Measurements from ENCODE around the gene CLEC2L.

The CLEC2L gene

DNA sequence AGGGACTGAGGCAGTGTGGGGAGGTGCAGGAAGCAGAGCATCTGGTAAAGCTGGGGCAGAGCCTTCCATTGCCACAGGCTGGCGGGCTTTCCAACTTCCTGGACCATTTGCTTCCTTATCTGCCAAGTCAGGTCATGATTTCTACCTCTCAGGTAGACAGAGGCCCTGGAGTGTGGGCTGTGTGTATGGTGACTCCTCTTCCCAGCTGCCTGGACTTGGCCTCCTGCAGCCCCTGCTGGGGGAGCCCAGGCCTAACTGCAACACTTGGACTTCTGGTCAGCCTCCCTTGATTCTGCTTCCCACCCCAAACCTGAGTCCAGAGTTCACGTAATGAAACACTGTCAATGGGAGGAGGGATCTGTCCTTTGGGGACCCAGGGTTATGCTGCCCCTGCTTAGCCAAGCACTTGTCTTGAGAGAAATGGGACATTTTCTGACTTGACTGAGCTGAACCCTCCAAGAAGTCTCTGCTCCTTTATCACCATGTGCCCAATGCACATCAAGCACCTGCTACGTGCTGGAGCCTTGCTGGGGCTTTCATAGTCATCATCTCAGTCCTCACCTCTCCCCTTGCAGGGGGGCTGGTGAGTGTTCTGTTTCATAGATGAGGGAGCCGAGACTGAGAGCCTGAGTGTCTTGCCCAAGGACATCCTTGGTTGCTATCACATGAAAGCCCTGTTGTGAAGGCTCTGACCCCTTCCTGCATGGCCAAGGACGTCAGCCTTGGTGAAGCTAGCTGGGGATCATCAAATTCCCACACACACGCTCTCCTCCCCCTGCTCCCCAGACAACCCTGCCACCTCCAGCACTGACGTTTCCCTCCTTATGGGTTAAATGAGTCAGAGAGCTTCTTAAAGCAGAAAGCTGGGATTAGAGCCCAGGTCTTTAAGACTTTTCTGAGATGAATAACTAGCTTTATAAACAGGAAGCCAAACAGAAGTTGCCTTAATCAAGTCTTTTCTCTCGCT is 3.4 kb downstream of the CLEC2L start:
- DNase-seq (ENCODE audit: low spot score in 2 of 2): no peak
- Histone ChIP-seq H3K27me3 (ENCODE audit: low read depth) (peaks cover 6% of the 10 kb centered on the region; the same call in 1 of the 2 replicates), H3K4me3 (no peak overlapping the region), H3K36me3 (replicated peaks) (no peaks in the 10 kb centered on the region), H3K4me1 (no peaks in the 10 kb centered on the region; the same call in 1 of the 2 replicates), H3K9me3 (no peaks in the 10 kb centered on the region)
- in situ Hi-C loops (cut with MboI; ENCODE audit: low sequenced_read_pairs): no loop called here

GRCh38 chr7:139531094-139531493 is 7.6 kb downstream of the CLEC2L start:
- in situ Hi-C loops (cut with MboI; ENCODE audit: low sequenced_read_pairs): no loop called here
- no peaks in the 10 kb centered on the region for H3K9me3 ChIP-seq
- no peak for DNase-seq (ENCODE audit: low spot score in 2 of 2)
- no peaks in the 10 kb centered on the region for H3K36me3 ChIP-seq (replicated peaks)
- H3K4me3 ChIP-seq: no peak overlapping the region
- peaks cover 8% of the 10 kb centered on the region for H3K27me3 ChIP-seq (ENCODE audit: low read depth)
- H3K4me1 ChIP-seq: no peaks in the 10 kb centered on the region

- Histone ChIP-seq H3K9me3 (no peaks in the 10 kb centered on the region), H3K36me3 (replicated peaks) (no peaks in the 10 kb centered on the region), H3K27me3 (ENCODE audit: low read depth) (peaks cover 8% of the 10 kb centered on the region), H3K4me3 (no peak overlapping the region), H3K4me1 (peaks cover 8% of the 10 kb centered on the region)
- no peak for DNase-seq (ENCODE audit: low spot score in 2 of 2)
- in situ Hi-C loops (cut with MboI; ENCODE audit: low sequenced_read_pairs): no loop called here
These were observed 9.2 kb downstream of the CLEC2L start for GRCh38 chr7:139532636-139533155.

DNA sequence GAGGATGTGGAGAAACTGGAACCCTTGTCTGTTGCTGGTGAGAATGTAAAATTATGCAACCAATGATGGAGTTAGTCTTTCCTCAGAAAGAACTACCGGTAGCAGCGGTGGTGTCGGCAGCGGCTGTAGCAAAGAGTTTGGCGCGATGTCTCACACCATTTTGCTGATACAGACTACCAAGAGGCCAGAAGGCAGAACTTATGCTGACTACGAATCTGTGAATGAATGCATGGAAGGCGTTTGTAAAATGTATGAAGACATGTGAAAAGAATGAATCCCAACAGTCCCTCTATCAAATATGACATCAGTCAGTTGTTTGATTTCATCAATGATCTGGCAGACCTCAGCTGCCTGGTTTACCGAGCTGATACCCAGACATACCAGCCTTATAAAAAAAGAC is 10.6 kb downstream of the CLEC2L start:
- H3K9me3 ChIP-seq: no peaks in the 10 kb centered on the region
- no peak for DNase-seq (ENCODE audit: low spot score in 2 of 2)
- no peak overlapping the region for H3K4me3 ChIP-seq
- H3K36me3 ChIP-seq (replicated peaks): no peaks in the 10 kb centered on the region
- peaks cover 9% of the 10 kb centered on the region for H3K4me1 ChIP-seq
- H3K27me3 ChIP-seq (ENCODE audit: low read depth): peaks cover 8% of the 10 kb centered on the region
- in situ Hi-C loops (cut with MboI; ENCODE audit: low sequenced_read_pairs): no loop called here

- peaks cover 8% of the 10 kb centered on the region for H3K27me3 ChIP-seq (ENCODE audit: low read depth)
- in situ Hi-C loops (cut with MboI; ENCODE audit: low sequenced_read_pairs): no loop called here
These were observed 11.6 kb downstream of the CLEC2L start for GRCh38 chr7:139534966-139535651.

GRCh38 chr7:139536152-139536551 is 12.7 kb downstream of the CLEC2L start:
- Histone ChIP-seq H3K27me3 (ENCODE audit: low read depth) (peaks cover 8% of the 10 kb centered on the region), H3K4me1 (peaks cover 9% of the 10 kb centered on the region), H3K9me3 (no peaks in the 10 kb centered on the region), H3K36me3 (replicated peaks) (no peaks in the 10 kb centered on the region), H3K4me3 (no peak overlapping the region)
- in situ Hi-C loops (cut with MboI; ENCODE audit: low sequenced_read_pairs): no loop called here
- DNase-seq (ENCODE audit: low spot score in 2 of 2): no peak

More at GRCh38 chr7:139534966-139535651, 11.6 kb downstream of the CLEC2L start:
- no peak for DNase-seq (ENCODE audit: low spot score in 2 of 2)
- Histone ChIP-seq H3K36me3 (replicated peaks) (no peaks in the 10 kb centered on the region), H3K4me3 (no peak overlapping the region), H3K4me1 (peaks cover 9% of the 10 kb centered on the region), H3K9me3 (no peaks in the 10 kb centered on the region)

- H3K9me3 ChIP-seq: no peaks in the 10 kb centered on the region
- peaks cover 9% of the 10 kb centered on the region for H3K4me1 ChIP-seq
- no peak overlapping the region for H3K4me3 ChIP-seq
- in situ Hi-C loops (cut with MboI; ENCODE audit: low sequenced_read_pairs): no loop called here
- H3K27me3 ChIP-seq (ENCODE audit: low read depth): no peaks in the 10 kb centered on the region
- DNase-seq (ENCODE audit: low spot score in 2 of 2): no peak
- no peaks in the 10 kb centered on the region for H3K36me3 ChIP-seq (replicated peaks)
These were observed 15.6 kb downstream of the CLEC2L start for GRCh38 chr7:139538881-139539635.

- H3K27me3 ChIP-seq (ENCODE audit: low read depth): no peaks in the 10 kb centered on the region
- no peak for DNase-seq (ENCODE audit: low spot score in 2 of 2)
- no peaks in the 10 kb centered on the region for H3K9me3 ChIP-seq
- H3K4me3 ChIP-seq: no peak overlapping the region
- in situ Hi-C loops (cut with MboI; ENCODE audit: low sequenced_read_pairs): no loop called here
- H3K36me3 ChIP-seq (replicated peaks): no peaks in the 10 kb centered on the region
- peaks cover 9% of the 10 kb centered on the region for H3K4me1 ChIP-seq
These were observed 16.7 kb downstream of the CLEC2L start for GRCh38 chr7:139540203-139540602.

DNA sequence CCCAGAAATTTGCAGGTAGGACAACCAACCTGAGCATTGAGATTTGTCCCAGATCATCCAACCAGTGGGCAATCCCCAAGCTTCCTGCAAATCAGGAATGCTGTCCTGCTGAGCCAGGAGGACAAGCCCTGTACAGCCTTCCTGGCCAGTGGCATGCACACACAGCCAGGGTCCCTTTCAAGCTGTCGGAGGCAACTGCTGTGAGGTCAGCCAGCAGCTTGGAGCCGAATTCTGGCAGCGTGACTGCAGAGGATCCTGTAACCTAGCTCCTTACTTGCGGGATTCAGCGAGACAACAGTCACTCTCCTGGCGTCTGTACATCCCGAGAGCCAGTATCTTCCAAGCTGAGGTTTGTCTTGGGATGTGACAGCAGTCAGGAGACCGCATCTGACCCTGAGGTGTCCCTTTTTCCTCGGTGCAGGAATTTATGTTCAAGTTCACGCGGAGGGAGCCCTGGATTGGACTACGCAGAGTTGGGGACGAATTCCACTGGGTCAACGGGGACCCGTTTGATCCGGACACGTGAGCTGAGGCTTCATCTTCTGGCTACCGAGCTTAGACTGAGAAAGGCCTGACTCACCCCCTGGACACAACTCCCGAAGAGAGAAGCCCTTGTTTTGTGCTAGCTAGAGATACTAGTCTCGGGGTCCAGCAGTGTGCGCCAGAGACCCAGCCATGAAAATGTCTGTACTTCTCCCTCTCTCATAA is 18.3 kb downstream of the CLEC2L start:
- no peaks in the 10 kb centered on the region for H3K36me3 ChIP-seq (replicated peaks)
- DNase-seq (ENCODE audit: low spot score in 2 of 2): no peak
- no peaks in the 10 kb centered on the region for H3K9me3 ChIP-seq
- H3K4me3 ChIP-seq: no peak overlapping the region
- peaks cover 9% of the 10 kb centered on the region for H3K4me1 ChIP-seq
- H3K27me3 ChIP-seq (ENCODE audit: low read depth): no peaks in the 10 kb centered on the region
- in situ Hi-C loops (cut with MboI; ENCODE audit: low sequenced_read_pairs): no loop called here

DNA sequence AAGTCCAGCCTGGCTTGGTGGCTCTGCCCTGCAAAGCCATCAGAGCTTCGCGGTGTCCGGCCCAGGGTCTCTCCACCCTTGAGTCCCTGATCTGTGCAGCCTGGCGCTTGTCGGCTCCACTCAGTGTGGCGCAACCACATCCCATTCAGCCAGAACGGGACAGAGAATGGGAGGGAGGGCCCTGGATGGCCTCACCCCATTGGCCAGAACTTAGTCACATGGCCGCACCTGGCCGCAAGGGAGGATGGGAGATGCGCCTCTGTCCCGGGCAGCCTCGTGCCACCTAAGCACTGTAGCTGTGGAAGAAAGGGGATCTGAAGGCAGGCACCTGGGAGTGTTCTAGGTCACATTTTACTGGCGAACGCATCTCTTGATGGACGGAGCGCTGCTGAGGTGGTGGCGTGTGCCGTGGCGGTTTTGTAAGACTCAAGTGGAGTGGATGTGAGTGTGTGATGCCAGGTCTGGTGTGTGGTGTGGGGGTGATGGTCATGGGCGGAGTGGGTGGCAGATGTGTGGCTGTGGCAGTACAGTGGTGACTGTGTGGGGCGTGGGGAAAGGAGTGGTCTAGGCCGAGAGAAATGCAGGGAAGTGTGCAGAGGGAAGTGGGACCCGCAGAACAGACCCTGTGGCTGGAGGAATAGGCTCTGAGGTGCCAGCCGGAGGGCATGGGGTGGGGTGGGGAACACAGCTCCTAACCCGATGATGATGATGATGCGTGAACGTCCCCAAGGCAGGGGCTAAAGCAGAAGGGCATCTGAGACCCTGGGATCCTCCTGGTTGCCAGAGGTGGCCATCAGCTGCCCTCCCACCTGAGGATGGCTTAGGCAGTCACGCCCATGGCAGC is 19.0 kb downstream of the CLEC2L start:
- H3K4me3 ChIP-seq: no peak overlapping the region
- no peaks in the 10 kb centered on the region for H3K36me3 ChIP-seq (replicated peaks)
- no peak for DNase-seq (ENCODE audit: low spot score in 2 of 2)
- peaks cover 2% of the 10 kb centered on the region; the same call in 1 of the 2 replicates for H3K4me1 ChIP-seq
- no peaks in the 10 kb centered on the region for H3K27me3 ChIP-seq (ENCODE audit: low read depth)
- in situ Hi-C loops (cut with MboI; ENCODE audit: low sequenced_read_pairs): no loop called here
- no peaks in the 10 kb centered on the region for H3K9me3 ChIP-seq

DNA sequence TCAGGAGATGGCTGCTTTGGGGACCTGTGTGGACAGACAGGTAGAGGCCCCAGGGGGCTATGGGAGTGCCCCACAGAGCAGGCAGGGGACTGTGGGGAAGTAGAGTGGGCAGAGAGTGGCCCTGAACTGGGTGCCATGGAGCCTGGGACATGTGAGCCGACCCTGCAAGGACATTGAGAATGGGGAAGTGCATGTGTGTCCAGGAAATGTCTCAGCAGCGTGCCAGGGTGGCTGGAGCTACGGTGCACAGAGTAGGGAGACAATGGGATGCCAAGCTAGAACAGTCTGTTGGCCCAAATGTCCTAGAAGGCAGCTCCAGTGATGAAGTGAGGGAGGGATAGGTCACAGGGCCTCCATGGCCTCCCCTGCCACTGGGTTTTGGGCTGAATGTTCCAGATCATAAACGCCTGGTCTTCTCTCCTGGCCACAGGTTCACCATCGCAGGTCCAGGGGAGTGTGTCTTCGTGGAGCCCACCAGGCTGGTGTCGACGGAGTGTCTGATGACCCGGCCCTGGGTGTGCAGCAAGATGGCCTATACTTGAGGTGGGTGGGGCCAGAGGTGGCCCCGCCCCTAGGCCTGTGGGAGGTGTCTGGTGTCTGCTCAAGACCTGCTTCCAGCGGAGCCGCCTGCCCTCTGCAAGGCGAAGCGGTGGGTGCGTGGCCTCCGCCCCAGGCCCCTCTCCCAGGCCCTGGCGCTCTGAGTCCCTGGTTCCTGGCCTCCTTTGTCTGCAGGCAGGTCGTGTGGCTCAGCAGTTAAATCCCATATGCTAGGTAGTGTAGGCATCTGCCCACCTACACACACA is 20.5 kb downstream of the CLEC2L start:
- no peak overlapping the region for H3K4me3 ChIP-seq
- no peaks in the 10 kb centered on the region for H3K4me1 ChIP-seq
- H3K27me3 ChIP-seq (ENCODE audit: low read depth): no peaks in the 10 kb centered on the region
- H3K36me3 ChIP-seq (replicated peaks): no peaks in the 10 kb centered on the region
- in situ Hi-C loops (cut with MboI; ENCODE audit: low sequenced_read_pairs): no loop called here
- H3K9me3 ChIP-seq: no peaks in the 10 kb centered on the region
- DNase-seq (ENCODE audit: low spot score in 2 of 2): peak in 1 of 2 experiments; percentile 49

DNA sequence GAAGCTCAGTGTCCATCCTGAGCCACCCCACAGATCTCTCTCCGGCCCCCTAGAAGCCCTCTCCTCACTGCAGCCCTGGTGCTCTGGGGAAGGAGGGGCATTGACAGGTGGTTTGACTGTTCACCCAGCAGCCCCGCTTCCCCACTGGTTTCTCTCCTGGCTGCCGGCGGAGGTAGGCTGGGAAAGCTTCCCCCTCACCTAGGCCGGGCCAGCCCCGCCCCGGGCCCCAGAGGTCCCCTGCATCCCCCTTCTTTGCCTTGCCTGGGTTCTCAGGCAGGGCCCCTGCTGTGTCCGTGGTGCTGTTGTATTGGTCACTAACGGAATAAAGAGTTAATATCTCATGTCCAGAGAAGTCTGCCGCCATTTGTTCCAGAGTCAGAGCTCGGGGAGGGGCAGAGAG is 21.2 kb downstream of the CLEC2L start:
- in situ Hi-C loops (cut with MboI; ENCODE audit: low sequenced_read_pairs): no loop called here
- H3K9me3 ChIP-seq: no peaks in the 10 kb centered on the region
- H3K27me3 ChIP-seq (ENCODE audit: low read depth): no peaks in the 10 kb centered on the region
- no peak for DNase-seq (ENCODE audit: low spot score in 2 of 2)
- H3K4me1 ChIP-seq: no peaks in the 10 kb centered on the region
- no peaks in the 10 kb centered on the region for H3K36me3 ChIP-seq (replicated peaks)
- H3K4me3 ChIP-seq: no peak overlapping the region

Data from HAP-1 (cell line).